H1 (cell line): Measurements from ENCODE around the gene PTPRG. TPM values are rescaled to one million over a fixed set of nuclear protein-coding genes. Genes with fewer than 3 reads are reported as not detected.

ENCODE experiments used
- EZH2 ChIP-seq: fragments of 200-600 bp; sonication (generic); IDR thresholded peaks from 2 replicates; pipeline ENCODE4 v1.7.1; 2012; ENCODE audit warnings: low read depth, mild to moderate bottlenecking, moderate library complexity, low read length, inconsistent platforms; ENCODE audit not compliant: severe bottlenecking
- SAP30 ChIP-seq: fragments of 300-600 bp; sonication (generic); IDR thresholded peaks from 2 replicates; pipeline ENCODE4 v1.7.1; 2012; ENCODE audit warnings: low read length, moderate library complexity, mild to moderate bottlenecking, inconsistent platforms; ENCODE audit not compliant: insufficient read depth, insufficient replicate concordance
- SIN3A ChIP-seq, 2 experiments: IDR thresholded peaks in 1 of 2; conservative IDR thresholded peaks in 1 of 2; 2 replicates each; pipeline ENCODE4 v1.6.1; 2011 to 2012; ENCODE audit warnings: low read length in 2 of 2, improper control_type of control experiment in 1 of 2, low read depth in 1 of 2, mild to moderate bottlenecking in 1 of 2
- polyA plus RNA-seq, 7 experiments: library from polyadenylated mRNA; depleted of rRNA in 3 of 7; stranded (reverse) in 5 of 7; unstranded in 2 of 7; fragments of >200 nt in 5 of 7; fragments of 200-250 nt in 2 of 7; gene quantifications; 1 replicate in 5 of 7; 2 replicates in 1 of 7; 4 replicates in 1 of 7; pipeline versions ENCODE4 v1.2.1 to v1.2.3, GENCODE V29; 2011 to 2013; ENCODE audit warnings: missing spikeins in 2 of 7, mixed read lengths in 2 of 7
- total RNA-seq: library from RNA; stranded (reverse); fragmentation: NEBNext Ultra II Directional; extraction: Animal tissue kit (Norgen Biotek cat#: 25700); gene quantifications from 2 replicates; pipeline ENCODE4 v1.2.1, GENCODE V29; 2021

PTPRG gene
- total and polyA plus RNA-seq, 2 of the 8 experiments (the other 6 are each of a cell fraction or from before 2014, with no cell fraction given) = 23.3 to 96.2 TPM

DNA sequence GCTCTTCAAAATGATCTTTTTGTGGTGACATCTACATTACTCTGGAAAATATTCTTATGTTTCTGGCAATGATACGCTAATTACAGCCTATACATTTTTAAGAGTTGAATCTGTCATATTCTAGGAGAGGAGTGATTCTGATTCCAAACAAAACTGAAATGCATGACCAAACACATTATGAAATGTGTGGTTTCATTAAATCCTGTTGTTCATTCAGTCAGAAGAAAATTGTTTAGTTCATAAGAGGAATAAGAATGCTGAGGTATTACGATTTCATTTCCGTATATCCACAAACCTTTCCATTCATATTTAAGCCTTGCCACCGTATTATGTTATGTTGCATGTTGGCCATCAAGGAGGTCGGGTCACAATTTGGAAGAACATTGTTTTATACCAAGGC lies 466.9 kb downstream of the PTPRG start (continued):
- no peak for TF ChIP-seq SIN3A (conservative IDR thresholded peaks at IDR 0.05 in 1 of 2, IDR thresholded peaks at IDR 0.05 in 1 of 2; ENCODE audit: low read depth in 1 of 2, low read length in 2 of 2)
- no peak for TF ChIP-seq EZH2
- TF ChIP-seq SAP30 = no peak
- TF ChIP-seq, all 59 proteins: peak for 0
